ENCODE results near the gene GRK3. TPM values are rescaled to one million over a fixed set of nuclear protein-coding genes. Genes with fewer than 3 reads are reported as not detected.

The GRK3 gene
- total and polyA plus RNA-seq, 2 donors (not counting 3 experiments of a cell fraction or from before 2014, with no cell fraction given): 0.68 to 4.4 TPM

DNA sequence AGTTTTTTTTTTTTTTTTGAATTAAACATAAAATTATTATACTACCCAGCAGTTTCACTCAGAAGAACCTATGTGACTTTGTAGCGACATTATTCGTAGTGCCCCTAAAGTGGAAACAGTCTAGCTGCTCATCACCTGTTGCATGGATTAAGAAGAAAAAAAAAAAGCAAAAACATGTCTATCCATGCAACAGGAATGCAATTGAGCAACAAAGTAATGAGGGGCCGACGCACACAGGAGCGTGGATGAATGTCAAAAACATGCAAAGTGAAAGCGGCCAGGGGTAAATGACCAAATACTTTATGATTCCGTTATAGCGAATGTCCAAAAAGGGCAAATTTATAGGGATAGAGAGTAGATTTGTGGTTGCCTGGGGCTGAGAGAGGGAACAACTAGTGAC is 193.8 kb downstream of the GRK3 start:
- H2AFZ ChIP-seq (ENCODE audit: low read depth, low read length): no peak overlapping the region
- H3K4me2 ChIP-seq (ENCODE audit: insufficient read depth, low read length): no peak overlapping the region
- FAIRE-seq (no peak), DNase-seq (ENCODE audit: low read depth, low spot score) (no peak)
- no peaks in the 10 kb centered on the region for H3K9me1 ChIP-seq (replicated peaks; ENCODE audit: control insufficient read depth, extremely low read depth, insufficient read depth, low read length)
- H3K36me3 ChIP-seq (ENCODE audit: control insufficient read depth in 2 of 2, extremely low read depth in 1 of 2, insufficient read depth in 2 of 2, low read length in 2 of 2): no peaks in the 10 kb centered on the region
- TF ChIP-seq, protein P1, sequence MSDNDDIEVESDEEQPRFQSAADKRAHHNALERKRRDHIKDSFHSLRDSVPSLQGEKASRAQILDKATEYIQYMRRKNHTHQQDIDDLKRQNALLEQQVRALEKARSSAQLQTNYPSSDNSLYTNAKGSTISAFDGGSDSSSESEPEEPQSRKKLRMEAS (IDR thresholded peaks at IDR 0.05; ENCODE audit: insufficient read depth, insufficient read length): no peak
- no peak for TF ChIP-seq POLR2AphosphoS5 (IDR thresholded peaks at IDR 0.05; ENCODE audit: insufficient read depth, low read depth, low read length)
- TF ChIP-seq FOS (IDR thresholded peaks at IDR 0.05; ENCODE audit: borderline replicate concordance, insufficient read depth, low read length): no peak
- TF ChIP-seq, protein P2, sequence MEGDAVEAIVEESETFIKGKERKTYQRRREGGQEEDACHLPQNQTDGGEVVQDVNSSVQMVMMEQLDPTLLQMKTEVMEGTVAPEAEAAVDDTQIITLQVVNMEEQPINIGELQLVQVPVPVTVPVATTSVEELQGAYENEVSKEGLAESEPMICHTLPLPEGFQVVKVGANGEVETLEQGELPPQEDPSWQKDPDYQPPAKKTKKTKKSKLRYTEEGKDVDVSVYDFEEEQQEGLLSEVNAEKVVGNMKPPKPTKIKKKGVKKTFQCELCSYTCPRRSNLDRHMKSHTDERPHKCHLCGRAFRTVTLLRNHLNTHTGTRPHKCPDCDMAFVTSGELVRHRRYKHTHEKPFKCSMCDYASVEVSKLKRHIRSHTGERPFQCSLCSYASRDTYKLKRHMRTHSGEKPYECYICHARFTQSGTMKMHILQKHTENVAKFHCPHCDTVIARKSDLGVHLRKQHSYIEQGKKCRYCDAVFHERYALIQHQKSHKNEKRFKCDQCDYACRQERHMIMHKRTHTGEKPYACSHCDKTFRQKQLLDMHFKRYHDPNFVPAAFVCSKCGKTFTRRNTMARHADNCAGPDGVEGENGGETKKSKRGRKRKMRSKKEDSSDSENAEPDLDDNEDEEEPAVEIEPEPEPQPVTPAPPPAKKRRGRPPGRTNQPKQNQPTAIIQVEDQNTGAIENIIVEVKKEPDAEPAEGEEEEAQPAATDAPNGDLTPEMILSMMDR (IDR thresholded peaks at IDR 0.05; ENCODE audit: extremely low read depth in 1 of 2, insufficient read depth in 1 of 2, low read depth in 1 of 2, low read length in 2 of 2): no peak
- TF ChIP-seq GATA2 (IDR thresholded peaks at IDR 0.05; ENCODE audit: insufficient read depth, insufficient read length, low read depth, low read length): no peak
- no peak for TF ChIP-seq EZH2 (IDR thresholded peaks at IDR 0.05; ENCODE audit: borderline replicate concordance, low read depth, low read length, severe bottlenecking)
- TF ChIP-seq POLR2A (IDR thresholded peaks at IDR 0.05; ENCODE audit: low read depth, low read length): no peak
- TF ChIP-seq MYC (IDR thresholded peaks at IDR 0.05; ENCODE audit: low read depth, low read length): no peak
- H3K27ac ChIP-seq (ENCODE audit: insufficient read depth, low read depth, low read length): no peak overlapping the region
- no peak overlapping the region for H3K4me3 ChIP-seq (replicated peaks in 1 of 3; ENCODE audit: insufficient read depth in 1 of 3, low read depth in 1 of 3, low read length in 3 of 3)
- H3K9ac ChIP-seq (replicated peaks; ENCODE audit: extremely low read depth, insufficient read depth, low read length): no peak overlapping the region
- ChIA-PET CTCF (no interaction called here), POLR2A (no interaction called here)
- H3K9me3 ChIP-seq (replicated peaks; ENCODE audit: control insufficient read depth, insufficient read depth, low read length): no peaks in the 10 kb centered on the region
- no peaks in the 10 kb centered on the region for H3K27me3 ChIP-seq (ENCODE audit: control insufficient read depth in 2 of 2, insufficient read depth in 2 of 2, low read length in 2 of 2)
- intact Hi-C loops (cut with micrococcal nuclease) (no loop called here), dilution Hi-C loops (cut with MboI; ENCODE audit: extremely low pct_ligation_motif_present, low sequenced_read_pairs) (no loop called here)
- BruUV-seq (replicated peaks): no TSS peak
- H4K20me1 ChIP-seq (replicated peaks; ENCODE audit: control insufficient read depth, extremely low read depth, insufficient read depth, low read length): no peaks in the 10 kb centered on the region
- H3K79me2 ChIP-seq (ENCODE audit: control insufficient read depth, insufficient read depth, low read length): no peaks in the 10 kb centered on the region
- peaks cover 17% of the 10 kb centered on the region for H3K4me1 ChIP-seq (ENCODE audit: control insufficient read depth, extremely low read depth, insufficient read depth, low read length)
